Hematopoietic multipotent progenitor cell treated with erythropoietin and hydrocortisone succinate and interleukin-3 and kit ligand, for 6 days (in vitro differentiated cells): Measurements from ENCODE around the gene ATIC.
A peak's percentile ranks its signal among the peaks of the same experiment; 100 is the strongest.

Experiments
- DNase-seq: peaks from one replicate; pipeline ENCODE4 v3.0.0-alpha.2; 2015

The ATIC gene

GRCh38 chr2:215378045-215378444 is 66.2 kb downstream of the ATIC start:
- no peak for DNase-seq

- DNase-seq: no peak
Observed at GRCh38 chr2:215379039-215379438, 67.2 kb downstream of the ATIC start.

GRCh38 chr2:215379948-215380347 is 68.1 kb downstream of the ATIC start:
- no peak for DNase-seq

GRCh38 chr2:215380699-215381098 is 68.8 kb downstream of the ATIC start:
- DNase-seq: no peak

- no peak for DNase-seq
Observed at GRCh38 chr2:215382011-215382410, 70.2 kb downstream of the ATIC start.

- DNase-seq: no peak
Observed at GRCh38 chr2:215382480-215382879, 70.6 kb downstream of the ATIC start.

- no peak for DNase-seq
Observed at GRCh38 chr2:215383652-215384279, 71.9 kb downstream of the ATIC start.

- DNase-seq: no peak
Observed at GRCh38 chr2:215384710-215385109, 72.9 kb downstream of the ATIC start.

GRCh38 chr2:215386566-215386965 is 74.7 kb downstream of the ATIC start:
- no peak for DNase-seq

- no peak for DNase-seq
Observed at GRCh38 chr2:215388002-215388728, 76.3 kb downstream of the ATIC start.

GRCh38 chr2:215390550-215390913 is 78.7 kb downstream of the ATIC start:
- DNase-seq: no peak

GRCh38 chr2:215391531-215391930 is 79.7 kb downstream of the ATIC start:
- no peak for DNase-seq

GRCh38 chr2:215392164-215392563 is 80.3 kb downstream of the ATIC start:
- no peak for DNase-seq

- no peak for DNase-seq
Observed at GRCh38 chr2:215392687-215393270, 80.9 kb downstream of the ATIC start.

- DNase-seq: no peak
Observed at GRCh38 chr2:215394102-215394805, 82.4 kb downstream of the ATIC start.

GRCh38 chr2:215395687-215396460 is 84.0 kb downstream of the ATIC start:
- DNase-seq: no peak

- peak; percentile 31 for DNase-seq
Observed at GRCh38 chr2:215396595-215397313, 84.9 kb downstream of the ATIC start.

- no peak for DNase-seq
Observed at GRCh38 chr2:215397632-215398341, 85.9 kb downstream of the ATIC start.

GRCh38 chr2:215399067-215399716 is 87.3 kb downstream of the ATIC start:
- no peak for DNase-seq
